ENCODE data around the gene PTPRS.
"Not testable (repeated sequence)": the region's sequence is repeated elsewhere in the genome, so short reads cannot be mapped to it uniquely, and the experiment has no call there.

PTPRS gene

DNA sequence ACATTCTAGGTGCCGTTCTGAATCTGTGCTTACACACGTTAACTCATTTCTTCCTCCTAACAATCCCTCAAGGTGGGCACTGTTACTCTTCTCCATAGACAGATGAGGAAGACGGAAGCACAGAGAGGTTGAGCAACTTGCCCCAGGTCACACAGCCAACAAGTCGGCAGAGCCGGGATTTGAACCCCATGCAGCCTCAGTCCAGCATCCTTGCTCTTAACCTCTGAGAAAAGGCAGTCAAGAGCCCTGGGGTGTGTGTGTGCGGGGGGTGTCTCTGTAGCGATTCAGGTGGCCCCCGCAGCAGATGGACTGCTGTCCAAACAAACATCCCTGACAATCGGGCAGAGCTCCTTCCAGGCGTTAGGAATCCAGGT lies 6.3 kb downstream of the PTPRS start:
- DNase-seq (ENCODE audit: low read depth in 1 of 2, low spot score in 1 of 2): no peak

DNA sequence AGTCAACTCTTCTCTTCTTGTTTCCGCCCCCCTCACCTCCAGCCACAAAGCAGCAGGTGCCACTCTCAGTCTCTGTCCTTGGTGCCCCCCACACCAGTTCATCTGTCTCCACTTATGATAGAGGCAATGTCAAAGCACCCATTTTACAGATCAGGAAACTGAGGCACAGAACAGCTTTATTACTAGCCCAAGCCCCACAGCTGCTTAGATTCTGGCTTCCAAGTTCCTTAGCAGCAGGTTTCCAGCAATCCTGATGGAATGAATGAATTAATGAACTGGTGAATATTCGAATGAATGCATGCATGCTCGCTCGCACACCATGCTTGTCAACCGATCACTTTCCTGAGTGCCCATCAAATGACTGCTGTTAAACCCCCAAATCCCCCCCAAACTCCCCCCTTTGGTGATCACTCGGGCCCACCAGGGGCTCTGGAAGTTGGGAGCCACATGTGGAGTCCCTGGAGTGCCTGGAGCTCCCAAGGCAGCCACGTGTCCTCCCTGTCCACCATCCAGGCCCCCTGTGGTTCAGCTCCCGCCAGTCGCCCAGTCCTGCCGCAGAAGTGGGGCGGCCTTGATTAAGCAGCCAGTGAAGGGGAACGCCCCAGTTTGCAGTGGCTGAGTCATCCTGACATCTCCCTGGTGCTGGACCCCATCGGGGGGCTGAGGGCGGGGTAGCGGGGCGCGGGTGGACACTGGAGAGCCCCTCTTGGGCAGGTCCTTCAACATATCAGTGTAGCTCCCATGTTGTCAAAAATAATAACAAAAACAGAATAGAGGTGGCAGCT lies 6.8 kb downstream of the PTPRS start:
- no peak for DNase-seq (ENCODE audit: low read depth in 1 of 2, low spot score in 1 of 2)

DNA sequence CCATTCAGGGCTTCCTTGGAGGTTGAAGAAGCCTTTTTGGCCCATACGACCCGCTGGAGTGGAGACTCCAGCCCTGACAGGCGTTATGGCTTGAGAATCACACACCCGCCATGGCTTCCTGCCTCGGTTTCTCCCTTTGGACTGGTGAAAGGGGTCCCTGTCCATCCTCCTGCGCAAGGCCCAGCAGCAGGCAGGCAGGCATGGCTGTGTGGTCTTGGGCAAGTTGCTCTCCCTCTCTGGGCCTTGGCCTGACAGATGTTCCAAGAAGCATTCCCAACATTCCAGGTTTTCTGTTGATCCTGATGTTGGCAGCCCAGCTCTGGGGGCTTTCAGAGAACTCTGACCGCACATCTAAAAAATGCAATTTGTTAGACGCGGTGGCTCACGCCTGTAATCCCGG lies 8.1 kb downstream of the PTPRS start:
- DNase-seq (ENCODE audit: low read depth in 1 of 2, low spot score in 1 of 2): no peak

DNA sequence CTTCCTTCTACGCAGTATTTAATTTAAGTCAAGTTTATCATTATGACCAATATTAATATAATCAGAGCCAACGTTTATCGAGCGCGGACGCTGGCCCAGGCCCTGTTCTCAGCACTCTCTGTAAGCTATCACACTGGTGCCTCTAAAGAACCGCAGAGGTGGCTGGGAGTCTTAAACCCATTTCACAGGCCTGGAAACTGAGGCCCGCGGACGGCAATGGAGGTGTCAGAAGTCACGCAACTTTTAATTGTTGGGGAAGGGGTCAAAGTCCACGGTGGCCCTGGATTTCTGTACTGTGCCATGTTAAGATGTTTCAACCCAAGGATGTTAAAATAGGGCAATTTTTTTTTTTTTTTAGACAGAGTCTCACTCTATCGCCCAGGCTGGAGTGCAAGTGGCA lies 8.8 kb downstream of the PTPRS start:
- DNase-seq (ENCODE audit: low read depth in 1 of 2, low spot score in 1 of 2): no peak

DNA sequence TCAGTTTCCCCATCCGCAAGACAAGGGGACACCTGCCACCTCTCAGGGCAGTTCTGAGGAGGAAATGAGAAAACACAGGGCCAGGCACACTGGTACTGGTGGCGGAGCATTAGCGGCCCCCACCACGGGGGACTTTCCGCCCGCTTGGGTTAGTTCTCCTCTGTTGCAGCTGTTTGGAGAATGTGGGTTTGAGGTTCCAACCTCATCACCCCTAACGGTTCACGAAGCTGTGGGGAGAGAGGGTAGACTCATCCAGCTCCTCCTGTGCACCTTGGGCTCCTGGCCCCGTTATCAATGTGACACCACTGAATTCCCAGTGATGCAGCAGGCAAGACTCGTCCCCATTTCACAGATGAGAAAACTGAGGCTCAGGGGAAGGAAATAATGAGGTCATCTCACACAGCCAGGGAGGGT lies 10.3 kb downstream of the PTPRS start:
- no peak for DNase-seq (ENCODE audit: low read depth in 1 of 2, low spot score in 1 of 2)

DNA sequence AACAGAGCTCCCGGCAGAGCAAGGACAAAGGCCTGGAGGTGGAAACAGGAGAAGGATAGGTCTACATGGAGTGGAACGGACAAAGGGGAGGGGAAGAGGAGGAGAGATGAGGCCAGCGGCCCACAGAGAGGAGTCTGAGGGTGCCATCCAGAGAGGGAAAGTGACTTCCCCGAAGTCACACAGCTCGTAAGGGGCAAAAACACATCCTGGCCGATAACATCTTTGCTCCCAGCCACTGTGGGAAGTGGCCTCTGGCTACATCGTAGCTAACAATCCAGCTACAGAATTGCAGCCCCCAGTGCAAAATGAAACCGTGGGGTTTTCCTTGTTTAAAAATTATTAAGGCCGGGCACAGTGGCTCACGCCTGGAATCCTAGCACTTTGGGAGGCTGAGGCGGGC lies 11.5 kb downstream of the PTPRS start:
- no peak for DNase-seq (ENCODE audit: low read depth in 1 of 2, low spot score in 1 of 2)

DNA sequence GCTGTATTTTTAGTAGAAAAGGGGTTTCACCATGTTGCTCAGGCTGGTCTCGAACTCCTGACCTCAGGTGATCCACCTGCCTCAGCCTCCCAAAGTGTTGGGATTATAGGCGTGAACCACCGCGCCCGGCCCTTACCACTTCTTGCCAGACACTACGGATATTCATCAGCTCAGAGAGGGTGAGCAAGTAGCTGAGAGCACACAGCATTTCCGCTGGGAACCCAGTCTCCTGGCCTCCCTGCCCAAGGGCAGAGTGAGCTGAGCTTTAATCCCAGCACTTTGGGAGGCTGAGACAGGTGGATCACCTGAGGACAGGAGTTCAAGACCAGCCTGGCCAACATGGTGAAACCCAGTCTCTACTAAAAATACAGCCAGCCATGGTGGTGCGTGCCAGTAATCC lies 12.2 kb downstream of the PTPRS start:
- not testable (repeated sequence) for DNase-seq (ENCODE audit: low read depth in 1 of 2, low spot score in 1 of 2)

DNA sequence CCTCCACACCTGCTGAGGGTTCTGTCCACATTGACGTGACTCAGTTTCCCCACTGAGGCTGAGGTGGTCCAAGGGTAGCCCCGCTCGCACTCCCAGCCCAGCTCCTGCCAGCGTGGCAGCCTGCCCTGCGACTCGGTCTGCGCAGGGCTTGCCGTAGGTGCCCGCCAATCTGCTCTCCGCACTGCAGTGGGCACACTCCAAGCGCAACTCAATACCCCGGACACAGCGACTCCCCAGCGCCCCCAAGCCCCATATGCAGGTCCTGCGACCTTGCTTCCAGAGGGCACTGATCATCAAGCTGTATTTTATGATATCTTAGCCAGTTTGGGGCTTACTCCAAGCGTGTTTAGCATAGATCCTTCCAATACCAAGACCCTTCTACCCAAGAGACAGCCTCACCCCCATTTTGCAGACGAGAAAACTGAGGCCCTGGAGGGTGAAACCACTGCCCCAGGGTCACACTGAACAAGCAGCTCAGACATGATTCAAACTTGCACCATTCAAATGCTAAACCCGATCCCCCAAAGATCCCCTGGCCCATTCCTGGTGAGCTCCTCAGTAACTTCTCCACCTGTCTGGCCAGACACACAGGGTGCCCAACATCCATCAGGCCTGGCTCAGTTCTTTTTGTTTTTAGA lies 13.5 kb downstream of the PTPRS start:
- no peak for DNase-seq (ENCODE audit: low read depth in 1 of 2, low spot score in 1 of 2)

DNA sequence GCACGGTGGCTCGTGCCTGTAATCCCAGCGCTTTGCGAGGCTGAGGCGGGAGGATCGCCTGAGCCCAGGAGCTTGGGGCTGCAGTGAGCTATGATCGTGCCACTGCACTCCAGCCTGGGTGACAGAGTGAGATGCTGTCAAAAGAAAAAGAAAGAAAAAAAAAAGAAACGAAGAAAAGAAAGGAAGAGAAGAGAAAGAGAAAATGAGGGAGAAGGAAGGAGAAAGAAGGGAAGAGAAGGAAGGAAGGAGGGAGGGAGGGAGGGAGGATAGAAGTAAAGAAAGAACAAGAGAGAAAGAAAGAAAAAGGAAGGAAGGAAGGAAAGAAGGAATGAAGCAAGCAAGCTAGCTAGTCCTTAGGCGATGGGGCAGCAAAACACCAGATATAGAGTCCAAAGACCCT lies 14.1 kb downstream of the PTPRS start:
- no peak for DNase-seq (ENCODE audit: low read depth in 1 of 2, low spot score in 1 of 2)

DNA sequence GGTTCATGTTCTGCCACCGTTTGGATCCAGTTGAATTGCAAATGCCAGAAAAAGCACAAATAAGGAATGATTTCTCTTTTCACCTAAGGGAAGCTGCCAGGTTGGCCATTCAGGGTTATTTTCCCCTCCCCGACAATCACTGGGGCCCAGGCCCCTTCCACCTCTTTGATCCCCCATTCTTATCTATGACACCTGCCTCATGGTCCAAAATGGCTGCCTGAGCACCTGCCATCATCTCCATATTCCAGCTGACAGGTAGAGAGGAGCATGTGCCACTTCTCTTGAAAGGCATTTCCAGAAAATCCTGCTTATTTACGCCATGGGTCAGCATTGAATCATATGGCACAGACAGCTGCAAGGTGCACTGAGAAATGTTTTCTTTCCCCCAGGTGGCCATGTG lies 15.7 kb downstream of the PTPRS start:
- no peak for DNase-seq (ENCODE audit: low read depth in 1 of 2, low spot score in 1 of 2)

DNA sequence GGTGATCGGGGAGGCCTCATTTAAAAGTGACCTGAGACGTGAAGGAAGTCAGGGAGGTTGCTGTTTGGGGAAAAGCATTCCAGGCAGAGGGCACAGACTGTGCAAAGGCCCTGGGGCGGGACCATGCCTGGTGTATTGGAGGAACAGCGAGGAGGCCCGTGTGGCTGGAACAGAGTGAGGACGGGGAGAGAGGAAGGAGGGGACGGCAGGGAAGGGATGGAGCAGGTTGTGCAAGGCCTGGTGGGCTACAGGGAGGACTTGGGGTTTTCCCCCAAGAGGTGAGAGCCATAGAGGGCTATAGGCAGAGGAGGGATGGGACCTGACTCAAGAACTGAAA lies 17.2 kb downstream of the PTPRS start:
- DNase-seq (ENCODE audit: low read depth in 1 of 2, low spot score in 1 of 2): no peak

DNA sequence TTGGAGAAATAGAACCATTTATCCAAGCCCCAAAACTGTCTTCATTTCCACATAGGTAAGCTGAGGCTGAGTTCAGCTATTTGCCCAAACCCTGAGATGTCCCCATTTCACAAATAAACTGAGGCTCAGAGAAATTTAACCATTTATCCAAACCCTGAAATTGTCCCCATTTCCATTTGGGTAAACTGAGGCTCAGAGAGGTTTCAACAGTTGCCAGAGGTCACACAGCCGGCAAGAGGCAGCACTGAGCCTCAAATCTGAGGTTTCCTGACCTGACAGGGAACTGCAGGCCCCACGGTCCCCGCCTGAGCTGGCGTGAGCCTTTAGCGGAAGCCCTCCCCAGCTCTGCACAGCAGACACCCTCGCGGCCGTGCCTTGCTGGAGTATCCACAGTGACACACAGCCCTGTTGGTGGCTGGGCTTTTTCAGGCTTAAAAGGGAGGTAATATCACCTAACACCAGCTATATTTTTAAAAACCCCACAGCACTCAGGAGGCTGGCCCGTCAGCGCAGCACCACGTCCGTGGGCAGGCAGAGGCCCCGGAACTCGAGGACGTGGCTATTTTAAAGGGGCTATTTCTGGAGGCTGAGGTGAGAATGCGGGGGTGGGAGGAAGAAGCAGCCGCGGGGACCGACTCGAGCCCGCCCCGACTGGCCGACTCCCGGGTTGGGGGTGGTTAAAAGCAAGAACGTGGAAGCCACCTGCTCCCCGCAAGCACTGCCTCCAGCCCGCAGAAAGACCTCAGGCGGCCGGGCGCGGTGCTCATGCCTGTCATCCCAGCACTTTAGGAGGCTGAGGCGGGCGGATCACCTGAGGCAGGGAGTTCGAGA lies 18.5 kb downstream of the PTPRS start:
- no peak for DNase-seq (ENCODE audit: low read depth in 1 of 2, low spot score in 1 of 2)

DNA sequence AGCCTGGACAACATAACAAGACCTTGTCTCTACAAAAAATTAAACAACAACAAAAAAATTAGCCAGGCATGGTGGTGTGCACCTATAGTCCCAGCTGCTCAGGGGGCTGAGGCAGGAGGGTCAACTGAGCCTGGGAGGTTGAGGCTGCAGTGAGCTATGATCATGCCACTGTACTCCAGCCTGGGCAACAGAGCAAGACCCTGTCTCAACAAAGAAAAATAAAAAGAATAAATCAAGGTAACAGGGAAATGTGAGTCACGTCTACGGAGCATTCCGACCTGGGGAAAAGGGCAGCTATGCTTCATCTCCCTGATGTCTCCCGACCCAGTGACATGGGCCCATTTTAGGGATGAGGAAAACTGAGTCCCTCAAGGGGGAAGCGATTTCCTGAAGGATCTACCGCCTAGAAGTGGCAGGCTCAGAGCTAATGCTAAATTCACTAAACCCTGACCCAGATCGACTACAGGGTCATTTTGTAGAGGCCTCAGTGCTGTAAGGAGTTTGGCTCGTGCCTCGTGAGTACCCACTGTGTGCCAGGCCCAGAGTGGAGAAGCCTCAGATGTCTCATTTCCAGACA lies 19.5 kb downstream of the PTPRS start:
- no peak for DNase-seq (ENCODE audit: low read depth in 1 of 2, low spot score in 1 of 2)

DNA sequence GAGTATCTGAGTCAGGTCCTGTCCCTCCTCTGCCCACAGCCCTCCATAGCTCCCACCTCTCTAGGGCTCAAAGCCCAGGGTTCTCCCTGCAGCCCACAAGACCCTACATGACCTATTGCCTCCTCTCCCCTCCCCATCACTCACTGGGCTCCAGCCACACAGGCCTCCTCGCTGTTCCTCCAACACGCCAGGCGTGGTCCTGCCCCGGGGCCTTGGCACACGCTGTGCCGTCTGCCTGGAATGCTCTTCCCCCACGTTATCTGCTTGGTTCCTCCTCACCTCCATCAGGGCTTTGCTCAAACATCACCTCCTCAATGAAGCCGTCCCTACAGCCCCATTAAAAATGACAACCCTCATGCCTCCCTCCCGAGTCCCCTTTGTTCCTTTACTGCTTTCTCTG lies 21.1 kb downstream of the PTPRS start:
- no peak for DNase-seq (ENCODE audit: low read depth in 1 of 2, low spot score in 1 of 2)

DNA sequence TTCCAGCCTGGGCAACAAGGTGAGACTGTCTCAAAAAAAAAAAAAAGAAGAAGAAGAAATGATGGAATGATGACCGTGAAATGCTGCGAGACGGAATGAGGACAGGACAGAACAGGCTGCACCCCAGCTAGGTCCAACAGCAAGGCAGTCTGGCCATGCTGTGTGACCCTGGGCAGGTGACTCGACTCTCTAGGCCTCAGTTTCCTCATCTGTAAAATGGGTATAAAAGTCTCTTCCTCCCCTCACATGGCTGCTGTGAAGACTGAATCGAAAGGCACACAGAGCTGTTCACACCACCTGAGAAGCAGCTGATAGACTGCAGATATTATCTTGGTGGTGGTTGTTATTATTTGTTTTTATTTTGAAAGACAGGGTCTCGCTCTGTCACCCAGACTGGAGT lies 22.3 kb downstream of the PTPRS start:
- DNase-seq (ENCODE audit: low read depth in 1 of 2, low spot score in 1 of 2): no peak

DNA sequence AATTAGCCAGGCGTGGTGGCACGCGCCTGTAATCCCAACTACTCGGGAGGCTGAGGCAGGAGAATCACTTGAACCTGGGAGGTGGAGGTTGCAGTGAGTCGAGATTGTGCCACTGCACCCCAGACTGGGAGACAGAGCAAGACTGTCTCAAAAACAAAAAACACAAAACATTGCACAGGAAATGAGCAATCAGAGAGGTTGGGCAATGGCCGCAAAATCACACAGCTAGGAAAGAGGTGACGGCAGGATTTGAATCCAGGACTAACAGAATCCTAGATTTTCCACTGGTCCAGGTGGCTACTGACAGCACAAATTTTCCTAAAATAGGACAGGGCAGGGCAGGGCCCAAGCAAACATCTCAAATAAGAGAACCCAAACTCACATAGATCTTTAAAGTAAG lies 23.3 kb downstream of the PTPRS start:
- DNase-seq (ENCODE audit: low read depth in 1 of 2, low spot score in 1 of 2): no peak

DNA sequence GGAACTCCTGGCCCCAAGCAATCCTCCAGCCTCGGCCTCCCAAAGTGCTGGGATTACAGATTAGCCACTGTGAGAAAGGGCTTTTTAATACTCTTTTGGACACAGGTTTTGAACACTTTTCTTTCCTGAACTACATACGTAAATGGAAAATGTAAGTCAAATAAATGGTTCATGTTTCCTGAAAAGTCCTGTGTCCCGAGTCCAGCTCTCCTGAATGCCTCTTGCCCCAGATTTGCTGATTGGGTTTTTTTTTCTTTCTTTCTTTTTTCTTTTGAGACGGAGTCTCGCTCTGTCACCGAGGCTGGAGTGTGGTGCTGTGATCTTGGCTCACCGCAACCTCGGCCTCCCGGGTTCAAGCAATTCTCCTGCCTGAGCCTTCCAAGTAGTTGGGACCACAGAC lies 24.5 kb downstream of the PTPRS start:
- DNase-seq (ENCODE audit: low read depth in 1 of 2, low spot score in 1 of 2): no peak

DNA sequence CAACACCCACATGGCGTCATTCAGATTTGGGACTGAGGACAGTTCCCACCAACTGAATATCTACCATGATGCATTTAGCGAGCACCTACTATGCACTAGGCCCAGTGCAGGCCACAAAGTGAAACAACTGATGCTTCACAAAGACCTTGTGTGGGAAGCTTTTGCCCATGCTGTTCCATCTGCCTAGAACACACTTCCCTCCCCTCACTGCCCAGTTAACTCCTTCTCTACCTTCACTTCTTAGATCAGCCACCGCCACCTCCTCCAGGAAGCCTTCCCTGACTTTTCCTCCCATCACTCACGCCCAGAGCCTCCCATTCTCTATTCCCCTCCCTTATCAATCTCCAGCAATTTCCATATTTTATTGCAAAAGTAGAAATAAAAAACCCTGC lies 25.7 kb downstream of the PTPRS start:
- no peak for DNase-seq (ENCODE audit: low read depth in 1 of 2, low spot score in 1 of 2)

DNA sequence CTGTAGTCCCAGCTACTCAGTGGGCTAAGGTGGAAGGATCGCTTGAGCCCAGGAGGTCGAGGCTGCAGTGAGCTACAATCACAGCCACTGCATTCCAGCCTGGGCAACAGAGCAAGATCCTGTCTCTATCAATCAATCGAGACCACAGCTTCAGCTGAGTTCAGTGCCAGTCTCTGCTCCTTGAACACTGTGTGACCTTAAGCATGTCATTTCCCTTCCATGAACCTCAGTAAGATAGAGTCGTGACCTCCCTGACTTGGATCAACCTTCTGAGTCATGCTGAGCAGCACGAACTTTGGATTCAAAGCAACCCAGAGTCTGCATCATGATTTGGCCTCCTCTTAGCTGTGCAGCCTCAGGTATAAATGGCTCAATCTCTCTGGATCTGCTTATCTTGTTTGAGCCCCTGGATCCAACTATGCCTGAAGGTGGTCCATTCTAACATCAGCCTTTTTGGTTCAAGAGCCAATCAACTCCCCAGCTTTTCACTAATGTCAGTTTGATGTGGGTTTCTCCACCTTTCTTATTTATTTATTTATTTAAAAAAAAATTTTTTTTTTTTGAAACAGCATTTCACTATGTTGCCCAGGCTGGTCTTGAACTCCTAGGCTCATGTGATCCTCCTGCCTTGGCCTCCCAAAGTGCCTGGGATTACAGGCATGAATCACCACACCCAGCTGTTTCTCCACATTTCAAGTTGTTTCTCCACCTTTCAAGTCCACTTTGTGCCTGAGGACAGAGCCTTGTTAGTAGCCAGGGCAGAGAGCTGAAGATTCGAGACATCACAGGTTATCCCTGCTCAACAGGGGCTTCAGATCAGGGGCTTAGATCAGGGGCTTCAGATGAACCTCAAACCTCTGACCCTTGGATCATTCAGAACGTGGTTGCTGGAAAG lies 26.4 kb downstream of the PTPRS start:
- no peak for DNase-seq (ENCODE audit: low read depth in 1 of 2, low spot score in 1 of 2)

DNA sequence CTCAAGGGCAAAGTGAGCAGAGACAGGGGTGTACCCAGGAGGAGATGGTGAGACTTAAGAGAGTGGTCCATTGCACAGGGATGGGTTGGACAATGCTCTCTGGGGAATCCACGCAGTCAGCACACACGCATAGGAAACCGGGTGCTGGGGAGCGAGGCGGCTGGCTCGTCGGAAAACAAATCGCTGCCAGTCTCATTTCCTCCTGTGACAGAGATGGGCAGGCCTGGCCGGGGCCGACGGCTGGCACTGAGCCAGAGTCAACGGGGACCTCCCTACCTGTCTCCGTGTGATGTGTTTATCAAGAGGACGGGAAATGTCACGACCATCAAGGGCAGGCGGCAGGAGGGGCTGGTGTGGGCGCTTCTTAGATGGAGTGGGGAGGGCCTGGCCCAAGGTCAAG lies 27.3 kb downstream of the PTPRS start:
- no peak for DNase-seq (ENCODE audit: low read depth in 1 of 2, low spot score in 1 of 2)

DNA sequence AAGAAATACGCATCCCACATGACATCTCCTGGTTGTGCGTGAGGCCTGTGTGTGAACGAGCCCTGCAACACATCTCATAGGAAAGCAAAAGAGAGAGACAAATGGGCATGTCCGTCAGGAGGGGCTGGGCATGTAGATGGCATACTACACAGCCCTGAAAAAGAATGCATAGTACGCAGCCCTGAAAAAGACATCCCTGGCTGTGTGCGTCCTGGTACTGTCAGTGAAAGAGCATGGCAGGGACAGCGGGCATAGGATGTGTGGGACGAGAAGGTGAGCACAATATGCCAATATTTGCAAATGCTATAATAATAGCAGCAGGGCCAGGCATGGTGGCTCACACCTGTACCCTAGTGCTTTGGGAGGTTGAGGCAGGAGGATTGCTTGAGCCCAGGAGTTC lies 28.6 kb downstream of the PTPRS start:
- no peak for DNase-seq (ENCODE audit: low read depth in 1 of 2, low spot score in 1 of 2)
